ENCODE results near the gene MORC2. TPM values are rescaled to one million over a fixed set of nuclear protein-coding genes. Genes with fewer than 3 reads are reported as not detected.

The MORC2 gene
- total and polyA plus RNA-seq, 10 of the 15 experiments (the other 5 are each of a cell fraction or from before 2014, with no cell fraction given) = 1.7 to 16.3 (median 9.0) TPM

GRCh38 chr22:30926706-30927105 is 41.9 kb downstream of the MORC2 start (continued):
- TF ChIP-seq BCLAF1 (IDR thresholded peaks at IDR 0.05) = no peak
- TF ChIP-seq FOXM1 (IDR thresholded peaks at IDR 0.05; ENCODE audit: low read depth, low read length) = no peak

GRCh38 chr22:30925667-30926066 is 42.9 kb downstream of the MORC2 start:
- Histone ChIP-seq H3K27me3 (replicated peaks in 1 of 2; ENCODE audit: control insufficient read depth in 2 of 2, insufficient read depth in 2 of 2, low read length in 1 of 2) (no peaks in the 10 kb centered on the region), H3K79me2 (ENCODE audit: control insufficient read depth, insufficient read depth, low read length) (peaks cover 3% of the 10 kb centered on the region; the same call in 1 of the 2 replicates), H3K4me2 (ENCODE audit: control insufficient read depth, insufficient read depth) (no peak overlapping the region), H3K9me3 (replicated peaks; ENCODE audit: control insufficient read depth, insufficient read depth, low read length) (no peaks in the 10 kb centered on the region), H2AFZ (ENCODE audit: control insufficient read depth, low read depth, low read length) (no peak overlapping the region), H3K4me1 (ENCODE audit: control insufficient read depth, insufficient read depth, low read length) (peaks cover 3% of the 10 kb centered on the region; the same call in 1 of the 2 replicates), H3K4me3 (no peak overlapping the region), H3K36me3 (ENCODE audit: control insufficient read depth in 2 of 2, insufficient read depth in 2 of 2, low read length in 1 of 2) (peaks cover 0 to 11% of the 10 kb centered on the region in 2 experiments; a peak in 2 of 4 replicates), H3K9ac (ENCODE audit: control insufficient read depth, insufficient read depth, low read length) (no peak overlapping the region), H3K27ac (ENCODE audit: control insufficient read depth, insufficient read depth) (no peak overlapping the region), H4K20me1 (ENCODE audit: control insufficient read depth, insufficient read depth) (no peaks in the 10 kb centered on the region)
- ATAC-seq (no peak), DNase-seq (ENCODE audit: low read depth, low spot score) (no peak), FAIRE-seq (no peak)
- in situ Hi-C loops (cut with MboI) (no loop called here), intact Hi-C loops (cut with micrococcal nuclease; ENCODE audit: unreplicated experiment) (no loop called here)
- ChIA-PET RAD21 (ENCODE audit: unreplicated experiment) (no interaction called here), CTCF (interaction anchor here (0.7 kb wide), 1 partner anchor 291 kb away, joined by 3 read pairs; no protein-coding TSS in a partner anchor), POLR2A (interaction anchor here (0.6 kb wide), 1 partner anchor 227 kb away, joined by 3 read pairs; no protein-coding TSS in a partner anchor), SMC1A (ENCODE audit: uncharacterized antibody, unreplicated experiment) (no interaction called here)
- WGBS (ENCODE audit: insufficient coverage, insufficient replicate concordance, low lambda C conversion rate, missing lambda C conversion rate) = 93% methylated on average over 5 of the region's 5 CpGs
- BruUV-seq (replicated peaks) = no TSS peak
- TF ChIP-seq BMI1 (IDR thresholded peaks at IDR 0.05; ENCODE audit: borderline replicate concordance) (no peak), CBX3 (IDR thresholded peaks at IDR 0.05; ENCODE audit: borderline replicate concordance, low read depth) (no peak), CHD1 (IDR thresholded peaks at IDR 0.05; ENCODE audit: low read depth, low read length) (no peak), ATF7 (IDR thresholded peaks at IDR 0.05; ENCODE audit: low read depth) (no peak), ZBTB11 (CRISPR knock-in tag; IDR thresholded peaks at IDR 0.05) (no peak), USF1 (IDR thresholded peaks at IDR 0.05; ENCODE audit: borderline replicate concordance, extremely low read length, insufficient read depth, low read depth, low read length) (no peak), RAD21 (IDR thresholded peaks at IDR 0.05; ENCODE audit: insufficient read depth, low read depth, low read length) (no peak), NRF1 (conservative IDR thresholded peaks at IDR 0.05; ENCODE audit: low read depth, low read length) (no peak), SUZ12 (IDR thresholded peaks at IDR 0.05; ENCODE audit: unreplicated experiment) (no peak), MAX (IDR thresholded peaks at IDR 0.05; ENCODE audit: low read depth, low read length) (no peak), CBX5 (IDR thresholded peaks at IDR 0.05; ENCODE audit: low read depth) (no peak), RUNX3 (IDR thresholded peaks at IDR 0.05; ENCODE audit: low read length) (no peak), KDM1A (IDR thresholded peaks at IDR 0.05; ENCODE audit: borderline replicate concordance) (no peak), HCFC1 (IDR thresholded peaks at IDR 0.05; ENCODE audit: low read length) (no peak), ZNF24 (IDR thresholded peaks at IDR 0.05) (no peak)

Data from GM12878 (cell line).